HG03025 (cell line): ENCODE results near the gene TSBP1.

Source experiments
- ATAC-seq: cut with Tn5 transposase; IDR thresholded peaks from one replicate; pipeline ENCODE4 v1.9.1; 2021; ENCODE audit warnings: mild to moderate bottlenecking, moderate library complexity; ENCODE audit not compliant: unreplicated experiment, low FRiP score

Gene TSBP1

GRCh38 chr6:32371803-32372202 lies at the start of gene TSBP1:
TSBP1 (minus strand) TSS chr6:32371903; CDS start chr6:32371706, 197 bp downstream.
- no peak for ATAC-seq

- ATAC-seq = no peak
Measured at GRCh38 chr6:32416036-32416435, 44.3 kb upstream of the TSBP1 start.

GRCh38 chr6:32415521-32416019 lies 43.9 kb upstream of the TSBP1 start:
- no peak for ATAC-seq

GRCh38 chr6:32413427-32414047 lies 41.8 kb upstream of the TSBP1 start:
- ATAC-seq = no peak

GRCh38 chr6:32411566-32412327 lies 40.0 kb upstream of the TSBP1 start:
- ATAC-seq = no peak

- ATAC-seq = no peak
Measured at GRCh38 chr6:32410906-32411305, 39.2 kb upstream of the TSBP1 start.

- ATAC-seq = no peak
Measured at GRCh38 chr6:32406857-32407256, 35.2 kb upstream of the TSBP1 start, which contains the start of gene BTNL2. BTNL2 (minus strand) TSS chr6:32407181; CDS start chr6:32407123, 58 bp downstream.

- no peak for ATAC-seq
Measured at GRCh38 chr6:32406197-32406596, 34.5 kb upstream of the TSBP1 start.

GRCh38 chr6:32405656-32406055 lies 34.0 kb upstream of the TSBP1 start:
- no peak for ATAC-seq

- no peak for ATAC-seq
Measured at GRCh38 chr6:32402812-32403211, 31.1 kb upstream of the TSBP1 start.

- ATAC-seq = no peak
Measured at GRCh38 chr6:32401284-32401963, 29.7 kb upstream of the TSBP1 start.

GRCh38 chr6:32397252-32397920 lies 25.7 kb upstream of the TSBP1 start:
- ATAC-seq = no peak

GRCh38 chr6:32396028-32396427 lies 24.3 kb upstream of the TSBP1 start:
- ATAC-seq = no peak

GRCh38 chr6:32393665-32394420 lies 22.1 kb upstream of the TSBP1 start:
- ATAC-seq = no peak

GRCh38 chr6:32391505-32391904 lies 19.8 kb upstream of the TSBP1 start:
- no peak for ATAC-seq

- no peak for ATAC-seq
Measured at GRCh38 chr6:32387589-32388340, 16.1 kb upstream of the TSBP1 start.

GRCh38 chr6:32386040-32386439 lies 14.3 kb upstream of the TSBP1 start:
- no peak for ATAC-seq

- ATAC-seq = no peak
Measured at GRCh38 chr6:32382757-32383420, 11.2 kb upstream of the TSBP1 start.

- no peak for ATAC-seq
Measured at GRCh38 chr6:32379545-32379944, 7.8 kb upstream of the TSBP1 start.
